ENCODE measurements around the gene MAPK1.
"Not testable (repeated sequence)": the region's sequence is repeated elsewhere in the genome, so short reads cannot be mapped to it uniquely, and the experiment has no call there.

Gene MAPK1

DNA sequence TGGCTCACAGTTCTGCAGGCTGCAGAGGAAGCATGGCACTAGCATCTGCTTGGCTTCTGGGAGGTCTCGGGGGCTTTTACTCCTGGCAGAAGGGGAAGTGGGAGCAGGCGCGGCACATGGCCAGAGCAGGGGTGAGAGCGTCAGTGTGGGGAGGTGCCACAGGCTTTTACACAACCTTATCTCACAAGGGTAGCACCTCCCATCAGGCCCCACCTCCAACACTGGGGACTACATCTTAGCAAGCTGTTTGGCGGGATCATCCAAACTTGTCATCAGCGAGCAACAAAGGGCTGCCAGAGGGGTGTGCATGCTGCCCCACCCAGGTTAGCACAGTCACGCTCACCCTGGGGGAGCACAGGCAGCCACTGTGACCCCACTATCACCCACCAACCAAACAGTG, 112.9 kb downstream of the MAPK1 start:
- DNase-seq (ENCODE audit: low read depth), result no peak

DNA sequence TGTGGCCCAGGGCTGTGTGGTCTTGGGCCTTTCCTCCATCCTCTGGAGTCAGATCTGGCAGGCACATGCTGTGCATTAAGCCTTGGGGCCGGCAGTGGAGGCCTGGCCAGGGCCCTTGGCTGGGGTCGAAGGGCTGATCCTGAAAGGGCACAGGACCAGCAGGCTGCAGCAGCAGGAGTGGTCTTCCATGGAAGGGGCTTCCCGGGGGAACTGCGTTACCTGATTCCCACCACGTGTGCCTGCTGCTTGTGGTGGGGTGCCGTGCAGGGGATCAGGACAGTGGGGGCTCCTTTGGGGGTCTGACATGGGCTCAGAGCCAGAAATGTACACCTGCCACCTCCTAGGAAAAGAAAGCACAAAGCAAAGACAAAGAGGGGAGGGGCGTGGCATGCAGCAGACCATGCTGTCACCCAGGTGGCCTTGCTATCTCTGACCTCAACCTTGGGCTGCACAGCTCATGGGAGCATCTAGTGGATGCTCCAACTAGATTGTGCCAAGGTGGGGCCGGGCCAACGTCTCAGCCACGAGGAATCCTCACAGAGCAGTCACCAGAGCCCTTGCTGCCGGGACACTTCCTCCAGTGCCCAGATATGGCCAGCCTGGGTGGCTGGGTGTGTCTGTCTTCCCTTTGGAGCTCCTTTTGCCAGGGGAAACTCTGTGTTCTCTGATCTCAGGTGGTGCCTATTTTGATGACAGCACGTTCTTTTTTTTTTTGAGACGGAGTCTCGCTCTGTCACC, 113.9 kb downstream of the MAPK1 start:
- DNase-seq (ENCODE audit: low read depth), result no peak

DNA sequence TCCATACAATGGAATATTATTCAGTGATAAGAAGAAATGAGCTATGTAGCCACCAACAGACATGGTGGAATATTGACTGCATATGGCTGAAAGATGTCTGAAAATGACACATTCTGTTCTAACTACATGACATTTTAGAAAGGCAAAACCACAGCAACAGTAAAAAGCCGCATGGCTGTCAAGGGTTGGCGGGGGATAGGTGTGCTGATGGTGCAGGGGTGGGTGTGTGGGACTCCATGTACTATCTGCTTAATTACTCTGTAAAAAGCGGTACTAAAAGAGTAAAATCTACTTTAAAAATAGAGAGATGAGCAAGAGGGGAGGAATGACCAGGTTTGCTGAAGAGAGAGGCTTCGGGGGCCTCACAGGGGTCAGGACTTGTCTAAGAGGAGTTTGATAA, 115.2 kb downstream of the MAPK1 start:
- DNase-seq (ENCODE audit: low read depth), result no peak

GRCh38 chr22:21745948-21746347, 121.5 kb downstream of the MAPK1 start:
- no peak for DNase-seq (ENCODE audit: low read depth)

DNA sequence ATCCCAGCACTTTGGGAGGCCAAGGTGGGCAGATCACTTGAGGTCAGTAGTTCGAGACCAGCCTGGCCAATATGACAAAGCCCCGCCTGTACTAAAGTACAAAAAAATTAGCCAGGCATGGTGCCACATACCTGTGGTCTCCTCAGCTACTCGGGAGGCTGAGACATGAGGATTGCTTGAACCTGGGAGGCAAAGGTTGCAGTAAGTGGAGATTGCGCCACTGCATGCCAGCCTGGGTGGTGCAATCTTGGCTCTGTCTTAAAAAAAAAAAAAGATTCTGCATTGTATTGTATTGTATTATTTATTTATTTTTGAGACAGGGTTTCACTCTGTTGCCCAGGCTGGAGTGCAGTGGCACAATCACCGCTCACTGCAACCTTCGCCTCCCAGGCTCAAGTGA, 122.5 kb downstream of the MAPK1 start:
- not testable (repeated sequence) for DNase-seq (ENCODE audit: low read depth)

DNA sequence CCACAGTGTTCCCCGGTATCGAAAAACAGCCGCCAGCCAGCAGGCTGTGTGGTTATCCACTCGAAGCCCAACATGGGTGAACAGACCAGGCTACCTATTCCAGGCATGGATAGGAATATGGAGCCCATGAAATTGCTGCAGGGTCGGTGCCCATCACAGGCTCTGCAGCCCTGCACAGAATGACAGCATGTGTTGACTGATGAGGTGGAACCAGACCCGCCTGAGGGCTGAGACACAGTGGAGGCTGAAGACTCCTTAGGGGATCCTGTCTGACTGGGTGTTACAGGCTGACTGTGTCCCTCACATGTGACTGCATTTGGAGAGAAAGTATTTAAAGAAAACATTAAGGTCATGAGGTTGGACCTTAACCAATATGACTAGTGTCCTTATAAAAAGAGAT, 125.7 kb downstream of the MAPK1 start:
- no peak for DNase-seq (ENCODE audit: low read depth)

DNA sequence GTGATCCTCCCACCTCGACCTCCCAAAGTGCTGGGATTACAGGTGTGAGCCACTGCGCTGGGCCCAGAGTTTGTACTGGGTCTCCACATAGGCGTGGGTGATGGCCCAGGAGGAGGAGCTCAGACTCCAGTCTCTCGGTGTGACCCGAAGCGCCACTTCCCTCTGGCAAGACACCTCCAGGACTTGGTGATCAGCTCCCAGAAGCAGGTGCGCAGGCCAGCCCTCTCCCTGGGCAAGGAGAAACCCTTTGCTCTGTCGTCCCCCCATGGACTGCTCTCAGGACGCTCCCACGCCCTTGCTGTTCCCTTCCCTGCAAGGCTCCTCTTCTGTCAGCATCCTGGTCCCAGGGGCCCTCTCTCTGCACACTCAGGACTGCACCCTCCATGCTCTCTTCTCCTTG, 126.4 kb downstream of the MAPK1 start:
- DNase-seq (ENCODE audit: low read depth), result no peak

DNA sequence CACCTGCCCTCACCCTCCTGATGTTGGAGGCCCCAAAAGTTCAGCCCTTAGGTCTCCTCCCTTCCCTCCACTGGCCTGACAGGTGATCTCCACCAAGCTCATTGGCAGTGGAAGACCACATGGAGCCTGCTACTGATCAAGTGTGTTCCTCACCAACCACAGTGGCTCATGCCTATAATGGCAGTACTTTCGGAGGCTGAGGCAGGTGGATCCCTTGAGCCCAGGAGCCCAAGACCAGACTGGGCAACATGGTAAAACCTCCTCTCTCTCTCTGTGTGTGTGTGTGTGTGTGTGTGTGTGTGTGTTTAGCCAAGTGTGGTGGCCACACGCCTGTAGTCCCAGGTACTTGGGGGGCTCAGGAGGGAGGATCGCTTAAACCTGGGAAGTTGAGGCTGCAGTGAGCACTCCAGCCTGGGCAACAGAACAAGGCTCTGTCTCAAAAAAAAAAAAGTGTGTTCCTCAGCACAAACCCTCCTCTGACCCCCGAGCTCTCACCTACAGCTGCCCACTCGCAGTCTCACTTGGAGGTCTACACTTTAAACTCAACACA, 127.5 kb downstream of the MAPK1 start:
- no peak for DNase-seq (ENCODE audit: low read depth)

DNA sequence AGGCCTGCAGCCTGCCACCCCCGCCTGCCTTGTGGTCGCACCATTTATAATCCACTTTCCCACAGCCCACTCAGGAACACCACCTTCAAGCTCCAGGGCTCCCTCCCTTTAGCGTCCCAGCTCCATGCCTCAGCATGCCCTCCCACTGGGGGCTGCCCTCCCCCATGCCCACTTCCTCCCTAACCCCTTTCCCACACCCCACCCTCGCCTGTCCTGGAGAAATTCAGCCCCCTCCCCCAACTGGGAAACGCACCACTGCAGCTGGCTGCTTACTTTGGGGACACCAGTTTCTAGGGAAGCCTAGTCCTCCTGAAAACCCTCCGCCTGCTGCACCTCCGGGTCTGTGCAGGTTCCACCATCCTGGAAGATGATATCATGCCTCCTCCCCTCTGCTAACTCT, 128.5 kb downstream of the MAPK1 start:
- DNase-seq (ENCODE audit: low read depth), result no peak

- DNase-seq (ENCODE audit: low read depth), result no peak
These were observed 129.4 kb downstream of the MAPK1 start for GRCh38 chr22:21738081-21738480.

- DNase-seq (ENCODE audit: low read depth), result no peak
These were observed 130.5 kb downstream of the MAPK1 start for GRCh38 chr22:21736948-21737347.

DNA sequence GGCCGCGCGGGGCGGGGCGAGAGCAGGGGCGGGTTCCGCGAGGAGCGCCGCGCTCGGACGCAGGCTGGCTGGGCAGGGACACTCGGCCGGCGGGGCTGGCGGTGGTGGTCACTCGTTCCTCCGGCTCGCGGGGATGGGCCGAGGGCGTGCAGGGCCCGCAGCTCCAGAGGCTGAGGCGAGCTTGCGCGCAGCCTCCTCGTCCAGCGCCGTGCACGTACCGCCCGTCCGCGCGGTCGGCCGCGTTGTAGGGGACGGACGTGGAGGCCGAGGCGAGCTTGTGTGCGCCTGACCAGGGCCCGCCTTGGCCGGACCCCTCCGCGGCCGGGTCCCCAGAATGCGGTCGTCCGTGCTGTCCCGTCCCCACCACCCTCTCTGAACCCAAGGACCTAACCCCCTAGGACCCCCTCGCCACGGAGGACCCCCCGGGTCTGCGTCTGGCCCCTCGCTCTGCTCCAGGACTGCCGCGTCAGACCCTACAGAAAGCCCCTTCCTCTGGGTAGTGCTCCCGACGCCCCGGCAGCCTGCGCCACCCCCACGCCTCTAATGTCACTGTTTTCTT, 131.3 kb downstream of the MAPK1 start:
- no peak for DNase-seq (ENCODE audit: low read depth)

DNA sequence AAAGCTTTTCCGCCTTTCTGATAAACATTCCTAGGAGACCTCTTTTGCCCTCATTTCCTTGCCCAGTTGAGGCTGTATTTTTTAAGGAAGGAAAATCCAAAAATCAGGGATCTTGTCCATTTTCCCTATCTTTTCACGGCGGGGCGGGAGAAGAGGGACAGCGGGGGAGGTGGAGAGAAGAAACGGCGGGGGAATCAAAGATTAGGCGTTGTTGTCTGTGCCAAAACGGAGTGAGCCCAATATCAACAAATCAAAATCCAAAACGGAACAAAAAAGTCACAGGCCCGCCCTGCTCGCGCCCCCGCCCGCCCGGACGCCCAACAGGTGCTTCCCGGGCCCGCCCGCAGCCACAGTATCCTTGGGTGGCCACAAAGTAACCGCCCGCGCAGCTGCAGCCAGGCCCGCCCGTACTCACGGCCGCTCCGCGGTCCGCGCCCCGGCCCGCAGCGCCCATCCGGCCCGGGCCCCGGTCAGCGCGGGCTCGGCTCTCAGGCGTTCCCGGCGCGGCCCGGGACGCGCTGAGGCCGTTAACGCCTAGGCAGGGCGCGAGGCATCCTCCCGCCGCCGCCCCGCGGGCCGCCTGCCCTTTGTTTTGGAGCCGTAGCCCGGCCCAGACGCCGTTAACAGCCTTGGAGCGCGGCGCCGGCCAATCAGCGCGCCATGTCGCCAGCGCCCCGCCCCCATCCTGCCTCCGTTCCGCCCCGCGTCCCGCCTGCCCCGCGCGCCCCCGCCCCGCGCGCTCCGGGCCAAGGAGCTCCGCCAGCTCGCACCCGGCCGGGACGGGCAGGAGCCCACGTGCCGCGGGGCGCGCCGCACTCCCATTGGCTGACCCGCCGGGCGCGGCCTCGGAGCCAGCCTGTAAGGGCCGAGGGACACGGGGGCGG, 132.0 kb downstream of the MAPK1 start, which contains the start of gene YPEL1:
TSS of gene YPEL1 (minus strand) at position 595 of the 884 bp plus-strand sequence. CDS start 25,050 bp downstream, outside the sequence.
- DNase-seq (ENCODE audit: low read depth), result peak; percentile 90

- DNase-seq (ENCODE audit: low read depth), result no peak
These were observed 132.8 kb downstream of the MAPK1 start for GRCh38 chr22:21734540-21735199.

DNA sequence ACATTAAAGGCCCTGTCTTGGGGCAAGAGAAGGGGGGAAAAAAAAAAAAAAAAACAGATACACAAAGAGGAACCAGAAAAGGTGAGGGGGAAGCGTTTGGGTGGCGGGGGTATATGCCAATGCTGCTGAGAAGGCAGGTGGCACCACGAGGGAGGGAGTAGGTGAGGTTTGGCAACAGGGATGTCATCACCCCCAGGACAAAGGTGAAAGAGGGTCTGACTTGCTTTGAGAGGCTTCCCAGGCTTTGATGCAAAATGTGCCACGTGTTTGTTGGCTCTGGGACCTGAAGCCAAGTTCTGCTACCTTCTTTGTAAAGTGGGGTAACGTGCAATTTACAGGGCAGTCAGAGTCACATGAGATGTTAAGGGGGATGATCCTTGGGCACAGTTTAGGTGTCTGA, 135.9 kb downstream of the MAPK1 start:
- DNase-seq (ENCODE audit: low read depth), result no peak

DNA sequence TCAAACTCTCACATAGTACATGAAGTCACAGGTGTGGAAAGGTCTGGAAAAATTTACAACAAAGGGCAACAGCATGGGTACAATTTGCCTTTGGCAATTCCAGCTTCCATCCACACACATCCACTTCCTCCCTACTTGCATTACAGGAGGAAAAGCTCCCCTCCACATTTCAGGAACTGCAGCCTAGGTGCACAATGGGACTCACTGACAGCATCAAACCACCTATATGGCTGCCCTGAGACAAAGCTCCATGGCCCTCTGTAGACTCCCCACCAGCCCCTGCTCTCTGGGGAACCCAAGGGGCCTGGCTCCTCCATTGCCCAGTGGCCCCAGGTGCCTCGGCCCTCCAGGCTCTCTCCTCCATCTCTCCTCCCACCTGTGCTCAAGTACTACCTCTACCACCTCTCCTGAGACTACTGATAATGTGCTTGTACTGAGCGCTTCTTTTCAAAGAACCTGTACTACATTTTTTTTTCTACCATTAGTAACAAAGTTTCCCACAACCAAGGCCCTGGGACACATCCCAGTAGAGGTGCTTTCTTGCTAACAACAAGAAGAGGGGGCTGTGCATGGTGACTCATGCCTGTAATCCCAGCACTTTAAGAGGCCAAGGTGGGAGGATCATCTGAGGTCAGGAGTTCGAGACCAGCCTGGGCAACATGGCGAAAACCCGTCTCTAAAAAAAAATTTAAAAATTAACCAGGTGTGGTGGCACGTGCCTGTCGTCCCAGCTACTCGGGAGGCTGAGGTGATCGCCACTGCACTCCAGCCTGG, 136.7 kb downstream of the MAPK1 start:
- DNase-seq (ENCODE audit: low read depth), result no peak

DNA sequence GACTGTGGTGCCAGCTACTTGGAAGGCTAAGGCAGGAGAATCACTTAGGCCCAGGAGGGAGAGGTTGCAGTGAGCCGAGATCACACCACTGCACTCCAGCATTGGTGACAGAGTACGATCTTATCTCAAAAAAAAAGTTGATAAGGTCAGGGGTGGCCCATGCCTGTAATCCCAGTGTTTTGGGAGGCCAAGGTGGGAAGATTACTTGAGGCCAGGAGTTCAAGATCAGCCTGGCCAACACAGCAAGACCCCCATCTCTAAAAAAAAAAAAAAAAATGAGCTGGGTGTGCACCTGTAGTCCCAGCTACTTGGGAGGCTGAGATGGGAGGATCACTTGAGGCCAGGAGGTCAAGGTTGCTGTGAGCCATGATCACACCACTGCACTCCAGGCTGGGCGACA, 138.3 kb downstream of the MAPK1 start:
- not testable (repeated sequence) for DNase-seq (ENCODE audit: low read depth)

- DNase-seq (ENCODE audit: low read depth), result no peak
These were observed 139.2 kb downstream of the MAPK1 start for GRCh38 chr22:21728270-21728669.

- no peak for DNase-seq (ENCODE audit: low read depth)
These were observed 139.7 kb downstream of the MAPK1 start for GRCh38 chr22:21727768-21728167.

GRCh38 chr22:21727159-21727558, 140.3 kb downstream of the MAPK1 start:
- DNase-seq (ENCODE audit: low read depth), result no peak

GRCh38 chr22:21726650-21727049, 140.8 kb downstream of the MAPK1 start:
- peak; percentile 47 for DNase-seq (ENCODE audit: low read depth)
